GM19452 (cell line): ENCODE data around the gene PCDHGC5.

ENCODE experiments used
- ATAC-seq: cut with Tn5 transposase; IDR thresholded peaks from one replicate; pipeline ENCODE4 v1.9.1; 2021; ENCODE audit not compliant: unreplicated experiment

The PCDHGC5 gene

DNA sequence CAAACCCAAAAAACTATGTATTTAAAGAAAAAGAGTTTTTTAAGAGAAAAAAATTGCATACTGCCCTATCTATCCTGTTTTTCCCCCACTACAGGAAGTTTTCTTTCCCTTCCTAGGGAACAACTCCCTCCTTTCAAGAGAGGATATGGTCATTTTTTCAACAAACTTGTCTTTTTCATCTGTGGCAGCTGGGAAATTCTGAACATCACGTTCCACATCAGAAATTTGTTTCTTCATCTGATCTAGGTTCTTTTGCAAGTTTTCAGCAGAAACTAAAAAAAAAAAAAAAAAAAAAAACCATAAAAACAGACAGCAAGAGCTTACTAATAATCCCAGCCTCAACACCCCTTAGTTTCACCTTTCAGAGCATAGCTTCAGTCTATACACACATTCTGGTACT is 38.5 kb downstream of the PCDHGC5 start:
- ATAC-seq: no peak

GRCh38 chr5:141528291-141528984 is 39.6 kb downstream of the PCDHGC5 start:
- ATAC-seq: no peak

DNA sequence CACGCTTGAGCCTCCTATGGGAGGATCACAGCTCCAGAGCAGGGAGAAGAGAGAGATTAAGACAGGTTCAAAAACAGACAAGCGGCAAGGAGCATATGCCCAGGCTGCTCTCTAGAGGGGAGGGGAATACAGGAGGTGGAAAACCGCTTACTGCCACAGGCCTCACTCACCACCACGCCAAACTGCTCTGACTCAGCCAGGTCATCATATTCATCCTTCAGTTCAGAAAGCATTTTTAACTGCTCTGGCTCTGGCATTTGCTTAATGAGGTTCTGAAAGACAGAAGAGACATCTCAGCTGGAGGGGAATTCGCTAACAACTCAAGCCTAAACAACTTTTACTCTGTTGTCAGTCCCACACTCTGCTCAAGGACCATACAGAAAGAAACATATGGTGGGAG is 40.1 kb downstream of the PCDHGC5 start:
- no peak for ATAC-seq

DNA sequence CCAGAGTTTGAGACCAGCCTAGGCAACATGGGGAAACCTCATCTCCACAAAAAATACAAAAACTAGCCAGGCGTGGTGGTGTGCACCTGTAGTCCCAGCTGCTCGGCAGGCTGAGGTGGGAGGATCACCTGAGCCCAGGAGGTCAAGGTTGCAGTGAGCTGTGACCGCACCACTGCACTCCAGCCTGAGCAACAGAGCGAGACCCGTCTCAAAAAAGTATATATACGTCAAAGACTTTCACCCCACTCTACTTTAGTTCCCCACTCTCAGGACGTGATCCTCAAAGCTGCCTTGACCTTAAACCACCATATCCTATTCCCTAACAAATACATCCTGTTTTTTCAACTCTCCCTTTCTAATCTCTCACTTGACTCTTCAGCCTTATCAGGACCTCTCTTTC is 41.0 kb downstream of the PCDHGC5 start:
- peak; percentile 52 for ATAC-seq

DNA sequence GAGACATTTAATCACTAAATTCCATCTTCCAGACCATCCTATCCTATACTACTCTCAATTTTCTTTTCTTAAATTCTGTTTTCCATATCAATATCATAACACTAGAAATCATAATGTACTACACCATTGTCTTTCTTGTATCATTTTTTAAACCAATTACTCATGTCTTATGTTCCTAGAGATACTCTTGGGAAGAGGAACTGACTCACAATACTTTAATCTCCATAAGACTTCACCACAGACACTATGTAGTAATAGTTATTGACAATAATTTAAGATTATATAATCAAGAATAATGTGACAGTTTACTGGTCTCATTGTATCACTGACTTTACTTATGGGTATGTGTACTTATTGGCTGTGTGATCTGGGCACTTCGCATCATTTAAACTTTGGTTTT is 43.8 kb downstream of the PCDHGC5 start:
- ATAC-seq: no peak

- no peak for ATAC-seq
Observed at GRCh38 chr5:141533897-141534296, 45.0 kb downstream of the PCDHGC5 start.

DNA sequence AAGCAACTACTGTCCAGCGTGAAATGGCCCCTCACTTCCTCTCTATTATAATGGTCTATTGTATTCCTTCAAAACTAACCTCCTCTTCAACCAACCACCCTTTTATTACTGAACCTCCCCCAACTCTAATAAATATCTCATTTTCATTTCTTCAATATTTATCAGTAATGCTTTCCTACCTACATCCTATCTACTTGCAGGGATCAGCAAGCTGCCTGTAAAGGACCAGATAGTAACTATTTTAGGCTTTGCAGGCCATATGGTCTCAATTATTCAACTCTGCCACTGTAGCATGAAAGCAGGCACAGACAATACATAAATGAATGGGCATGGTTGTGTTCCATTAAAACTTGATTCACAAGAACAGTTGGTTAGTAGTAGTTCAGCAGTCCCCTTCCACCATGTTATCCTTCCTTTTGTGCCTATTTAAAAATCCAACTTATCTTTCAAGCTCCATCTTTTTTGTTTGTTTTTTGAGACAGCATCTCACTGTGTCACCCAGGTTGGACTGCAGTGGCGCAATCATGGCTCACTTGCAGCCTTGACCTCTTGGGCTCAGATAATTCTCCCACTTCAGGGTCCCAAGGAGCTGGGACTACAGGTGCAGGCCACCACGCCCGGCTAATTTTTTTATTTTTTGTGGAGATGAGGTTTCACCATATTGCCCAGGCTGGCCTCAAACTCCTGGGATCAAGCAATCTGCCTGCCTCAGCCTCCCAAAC is 45.8 kb downstream of the PCDHGC5 start:
- no peak for ATAC-seq
